Hematopoietic multipotent progenitor cell treated with erythropoietin and hydrocortisone succinate and interleukin-3 and kit ligand, for 8 days (in vitro differentiated cells): ENCODE measurements around the gene NFIB.

Source experiments
- DNase-seq: peaks from one replicate; pipeline ENCODE4 v3.0.0-alpha.2; 2015

NFIB gene

DNA sequence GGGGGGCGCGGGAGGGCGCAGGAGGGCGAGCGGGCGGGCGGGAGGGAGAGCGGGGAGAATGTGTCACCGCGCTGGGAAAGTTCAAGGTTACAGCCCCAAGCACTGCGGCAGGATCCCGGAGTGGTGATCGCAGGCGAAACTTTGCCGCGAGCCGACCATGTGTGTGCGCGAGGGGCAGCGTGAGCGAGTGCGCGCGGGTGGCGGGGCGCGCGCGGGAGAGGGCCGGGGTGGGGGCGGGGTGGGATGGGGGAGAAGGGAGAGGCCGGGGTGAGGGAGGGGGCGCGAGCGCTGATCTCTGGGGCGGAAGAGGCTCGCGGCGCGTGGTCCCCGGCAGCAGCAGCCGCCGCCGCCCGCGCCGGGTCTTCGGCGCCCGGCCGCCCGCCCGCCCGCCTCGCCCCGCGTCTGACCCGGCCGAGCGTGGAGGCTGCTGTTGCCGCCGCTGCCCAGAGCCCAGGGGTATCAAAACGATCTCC is at the start of gene NFIB:
Gene NFIB, minus strand, starts transcription at position 191 of the 473 bp plus-strand sequence. CDS start 630 bp downstream, outside the sequence.
- no peak for DNase-seq

GRCh38 chr9:14362175-14362574 is 48.2 kb upstream of the NFIB start:
- no peak for DNase-seq

DNA sequence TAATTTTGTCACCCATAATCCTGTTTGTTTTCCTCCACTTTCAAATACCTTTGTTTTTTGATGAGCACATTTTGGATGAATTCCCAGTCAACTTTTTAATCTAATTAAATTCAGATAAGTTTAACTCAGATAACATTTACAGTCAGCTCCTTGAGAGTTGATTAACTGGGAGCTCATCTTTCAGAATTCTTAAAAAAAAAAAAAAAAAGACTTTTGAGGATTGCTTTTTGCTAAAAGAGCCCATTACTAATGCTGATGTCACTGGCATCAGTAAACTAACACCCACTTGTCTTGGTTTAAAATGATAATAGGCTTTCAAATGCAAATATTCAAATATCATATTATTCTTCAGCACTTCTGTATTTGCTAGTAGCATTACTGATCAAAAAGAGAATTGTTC is 47.1 kb upstream of the NFIB start:
- no peak for DNase-seq

- DNase-seq: no peak
These were observed 44.6 kb upstream of the NFIB start for GRCh38 chr9:14358523-14358922.

- DNase-seq: no peak
These were observed 42.7 kb upstream of the NFIB start for GRCh38 chr9:14356351-14357265.

DNA sequence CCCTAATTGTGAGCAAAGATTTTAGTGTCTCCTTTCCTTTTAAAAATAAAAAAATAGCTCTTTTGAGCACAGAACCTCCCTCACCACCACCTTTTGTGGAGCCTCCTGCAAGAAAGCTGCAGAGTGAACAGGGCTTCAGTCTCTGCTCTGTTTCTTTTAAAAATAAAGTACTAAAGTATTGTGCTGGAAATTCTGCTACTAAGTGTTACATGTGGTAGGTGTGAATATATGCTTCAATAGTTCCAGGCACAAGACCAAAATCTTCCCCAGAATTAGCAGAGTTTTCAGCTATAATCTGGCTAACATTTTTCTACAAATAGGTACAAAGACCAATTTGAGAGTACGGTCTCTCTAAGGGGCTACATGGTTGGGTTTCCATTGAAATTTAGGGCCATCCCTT is 40.3 kb upstream of the NFIB start:
- DNase-seq: no peak

DNA sequence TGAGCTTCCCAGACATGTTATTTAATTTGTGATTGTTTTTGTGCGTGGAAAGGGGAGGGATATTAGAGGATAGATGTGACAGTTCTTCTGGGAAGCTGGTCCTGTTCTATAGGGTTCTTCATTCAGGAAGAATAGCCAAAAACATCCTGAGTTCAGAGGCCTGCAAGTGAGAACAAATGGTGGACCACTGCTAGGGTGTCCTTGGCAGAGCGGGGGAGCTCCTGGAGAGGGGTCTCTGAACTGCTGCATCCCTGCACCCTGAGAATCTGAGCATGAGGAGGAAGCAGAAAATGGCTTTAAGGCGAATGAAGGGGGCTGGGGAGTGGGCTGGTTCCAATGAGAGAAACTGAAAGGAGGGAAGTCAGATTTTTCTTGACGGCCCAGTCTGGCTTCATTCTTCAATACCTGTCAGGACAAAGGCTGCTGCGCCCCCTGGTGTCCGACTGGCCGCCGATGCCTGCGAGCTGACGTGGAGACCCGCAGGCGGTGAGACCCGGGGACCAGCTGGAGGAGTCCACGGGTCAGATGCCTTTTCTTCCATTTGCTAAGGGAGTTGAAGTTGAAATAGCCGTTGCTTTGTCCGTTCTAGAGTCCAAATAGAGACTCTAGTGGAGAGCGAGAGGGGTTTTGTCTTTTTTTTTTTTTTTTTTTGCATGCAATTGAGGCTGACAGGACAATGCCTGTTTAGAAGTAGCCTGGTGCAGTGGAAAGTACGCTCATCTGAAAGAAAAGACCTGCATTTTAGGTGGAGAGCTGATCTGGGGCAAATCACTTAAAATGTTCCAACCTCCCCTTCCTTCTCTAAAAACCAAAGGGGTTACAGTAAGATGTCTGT is 39.5 kb upstream of the NFIB start:
- peak; percentile 65 for DNase-seq

DNA sequence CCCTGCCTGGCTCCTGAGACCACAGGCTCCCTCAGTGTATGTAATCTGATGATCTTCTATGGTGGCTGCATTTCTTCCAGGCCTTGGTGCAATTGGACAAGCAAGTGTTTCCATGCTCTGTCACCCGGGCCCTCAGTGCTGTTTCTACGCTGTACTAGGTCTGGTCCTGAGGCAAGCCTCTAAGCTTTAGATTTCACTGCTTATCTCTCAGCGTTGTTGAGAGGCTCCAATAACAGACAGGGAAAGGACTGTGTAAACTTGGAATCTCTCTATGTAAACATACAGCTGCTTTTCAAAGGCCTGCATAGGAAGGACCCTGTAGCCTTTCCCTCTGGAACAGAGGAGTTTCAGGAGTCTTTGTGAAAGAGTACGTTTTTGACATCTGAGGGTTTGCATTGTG is 38.6 kb upstream of the NFIB start:
- no peak for DNase-seq

DNA sequence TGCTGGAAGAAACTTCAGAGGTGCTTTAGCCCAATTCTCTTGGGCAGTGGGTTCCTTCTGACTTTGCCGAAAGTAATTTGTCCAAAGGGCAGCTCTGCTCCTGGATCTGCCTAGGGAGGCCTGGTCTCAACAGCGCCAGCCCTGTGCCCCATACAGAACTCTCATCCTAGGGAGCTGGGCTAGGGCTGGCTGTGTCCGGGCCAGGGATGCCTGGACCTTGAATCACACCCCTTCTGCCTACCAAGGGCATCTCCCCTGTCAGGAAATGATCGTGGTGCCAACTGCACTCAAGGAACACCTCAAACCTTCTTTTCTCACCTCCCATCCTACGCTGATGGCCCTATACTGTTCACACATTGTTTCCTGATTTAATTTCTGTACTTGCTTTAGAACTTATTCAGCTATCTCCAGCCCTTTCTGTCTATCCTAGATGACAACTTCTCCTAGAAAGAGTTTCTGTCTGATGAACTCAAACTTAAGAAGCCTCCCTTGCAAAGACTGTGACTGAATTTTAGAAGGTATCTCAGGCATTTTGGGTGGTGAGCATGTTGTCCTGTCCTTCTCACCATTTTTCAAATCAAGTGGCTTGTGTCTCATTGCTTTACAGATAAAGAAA is 37.4 kb upstream of the NFIB start:
- DNase-seq: no peak

DNA sequence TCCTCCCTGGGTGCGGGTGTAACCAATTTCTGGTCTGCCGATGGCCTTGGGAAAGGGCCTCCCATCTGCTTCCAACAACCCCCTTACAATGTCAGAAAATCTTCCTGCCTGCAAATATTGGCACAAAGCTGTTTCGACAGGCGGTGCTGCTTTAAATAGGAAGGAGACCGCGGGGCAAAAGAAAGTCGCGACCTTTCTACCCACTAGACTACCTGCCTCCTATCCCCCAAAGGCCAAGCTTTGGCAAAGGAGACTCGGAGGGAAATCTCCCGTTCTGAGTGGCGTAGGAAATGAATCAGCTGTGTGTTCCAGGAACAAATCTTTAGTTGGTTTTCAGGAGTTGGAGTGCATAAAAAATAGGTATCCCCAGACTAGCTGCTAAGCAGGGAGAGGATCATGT is 36.8 kb upstream of the NFIB start:
- no peak for DNase-seq

GRCh38 chr9:14350349-14350728 is 36.4 kb upstream of the NFIB start:
- no peak for DNase-seq

- DNase-seq: no peak
These were observed 35.8 kb upstream of the NFIB start for GRCh38 chr9:14349447-14350348.

GRCh38 chr9:14349146-14349446 is 35.2 kb upstream of the NFIB start:
- DNase-seq: no peak

GRCh38 chr9:14348373-14349145 is 34.6 kb upstream of the NFIB start:
- DNase-seq: no peak

- no peak for DNase-seq
These were observed 34.1 kb upstream of the NFIB start for GRCh38 chr9:14348123-14348372.

DNA sequence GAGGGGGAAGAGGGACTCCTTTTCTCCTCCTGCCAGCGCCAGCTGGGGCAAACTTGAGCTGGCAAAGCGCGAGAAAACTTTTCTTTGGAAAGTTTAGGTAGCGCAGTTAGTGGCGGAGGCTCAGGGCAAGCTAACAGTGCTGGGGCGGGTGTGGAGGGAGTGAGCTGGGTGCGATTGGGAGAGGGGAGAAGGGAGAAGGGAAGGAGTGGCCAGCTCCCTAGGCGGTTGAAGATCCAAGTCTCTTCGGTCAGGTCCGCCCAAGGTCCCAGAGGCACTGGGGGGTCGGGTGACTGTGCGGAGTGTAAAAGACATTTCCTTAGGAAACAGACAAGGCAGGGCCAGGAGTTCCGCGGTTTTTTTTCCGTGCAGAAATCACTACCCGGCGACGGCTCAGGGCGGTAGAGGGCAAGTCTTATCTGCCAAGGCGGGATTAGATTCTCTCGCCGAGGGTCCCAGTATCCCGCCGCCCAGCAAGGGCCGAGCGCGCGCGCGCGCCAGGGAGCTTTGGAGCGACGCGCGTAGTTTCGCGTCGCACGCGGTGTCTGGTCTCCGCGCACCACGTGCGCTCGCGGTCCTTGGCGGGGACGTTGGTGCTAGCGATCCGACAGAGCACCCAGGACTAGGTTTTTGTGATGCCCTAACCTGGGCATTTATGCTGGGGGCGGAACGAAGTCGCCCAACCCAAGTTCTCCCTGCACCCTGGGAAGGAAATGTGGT is 33.6 kb upstream of the NFIB start:
- no peak for DNase-seq

GRCh38 chr9:14346811-14347405 is 33.0 kb upstream of the NFIB start:
- DNase-seq: no peak

DNA sequence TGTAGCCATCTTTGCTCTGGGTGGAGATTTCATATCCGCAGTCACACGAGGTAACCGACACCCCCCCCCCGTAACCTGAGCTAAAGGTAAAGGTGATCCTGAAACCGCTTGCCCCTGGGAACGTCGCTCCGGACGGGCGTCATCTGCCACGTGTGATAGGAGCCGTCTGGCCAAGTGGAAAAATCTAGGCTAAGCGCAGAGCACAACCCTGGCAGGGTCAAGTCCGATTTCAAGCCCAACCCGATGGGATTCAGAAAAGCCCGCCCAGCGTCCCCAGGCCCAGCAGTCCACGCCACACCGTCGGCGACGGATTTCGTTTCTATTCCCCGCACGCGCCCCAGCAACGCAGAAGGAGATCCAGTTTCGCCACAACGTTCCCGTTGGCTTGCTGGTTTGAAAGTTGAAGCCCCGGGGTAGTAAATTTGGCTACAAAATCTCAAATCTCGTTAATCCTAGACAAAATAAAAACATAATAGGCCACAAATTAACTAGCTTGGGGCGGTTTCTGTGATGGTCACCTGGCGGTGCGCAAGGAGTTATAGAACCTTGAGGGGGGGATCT is 32.4 kb upstream of the NFIB start:
- DNase-seq: no peak

DNA sequence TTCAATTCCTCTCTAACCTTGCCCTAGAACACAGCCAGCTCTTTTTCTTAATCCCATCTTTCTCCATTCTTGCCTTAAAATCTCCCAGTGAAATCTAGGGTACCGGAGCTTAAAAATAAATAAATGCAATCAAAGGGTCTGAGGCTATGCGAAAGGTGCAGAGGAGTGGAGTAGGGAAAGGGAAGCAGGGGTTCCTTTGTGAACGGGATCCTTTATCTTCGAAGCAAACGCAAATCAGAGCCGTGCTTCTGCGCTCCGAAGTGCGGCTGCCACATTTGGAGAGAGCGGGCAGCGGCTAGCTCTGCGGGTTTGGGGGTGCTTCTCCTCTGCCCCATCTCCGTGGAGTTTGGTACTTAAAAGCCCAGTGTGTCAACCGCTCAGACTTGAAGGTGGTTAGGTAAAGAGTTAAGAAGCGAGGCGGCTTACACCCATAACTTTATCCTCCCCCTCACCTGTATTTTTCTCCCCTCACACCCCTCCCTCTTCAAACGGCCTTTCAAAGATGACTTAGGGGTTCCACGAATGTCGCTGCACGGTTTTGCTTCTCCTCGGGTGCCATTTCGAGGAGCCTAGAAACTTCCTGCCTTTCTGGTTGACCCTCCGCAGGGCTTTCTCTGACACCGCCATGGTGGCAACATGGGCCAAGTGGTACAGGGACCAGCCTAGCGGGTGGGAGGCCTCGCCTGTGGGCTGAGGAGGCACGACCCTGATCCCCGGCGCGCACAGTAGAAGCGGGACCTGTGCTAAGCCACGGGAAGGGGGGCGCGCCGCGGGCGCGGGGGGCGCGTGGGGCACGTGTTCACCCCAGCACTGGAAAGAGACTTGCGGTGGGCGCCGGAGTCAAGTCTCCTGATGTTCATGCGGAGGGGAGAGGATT is 31.7 kb upstream of the NFIB start:
- no peak for DNase-seq

DNA sequence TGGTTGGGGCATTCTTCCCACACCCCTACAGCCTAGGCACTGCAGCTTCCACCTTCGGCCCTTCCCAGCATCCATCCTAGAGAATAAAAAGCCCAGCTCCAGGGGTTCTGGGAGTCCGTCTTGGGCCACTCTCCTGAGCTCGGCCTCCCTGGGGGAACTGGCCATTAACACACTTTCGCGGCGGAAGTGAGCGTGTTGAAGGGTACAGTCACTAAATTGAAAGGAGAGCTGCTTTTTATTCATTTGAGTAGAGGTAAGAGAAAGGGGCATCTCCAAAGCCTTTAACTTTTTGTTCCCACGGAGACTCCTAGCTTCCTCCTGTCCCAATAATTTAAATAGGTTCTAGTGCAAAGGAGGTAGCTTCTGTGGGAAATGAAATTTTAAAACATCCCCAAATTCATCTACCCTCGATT is 31.0 kb upstream of the NFIB start:
- no peak for DNase-seq
